Suppressor macrophage treated with lipopolysaccharide for 4 hours (primary cell): ENCODE data around the gene GNG7.
A peak's percentile ranks its signal among the peaks of the same experiment; 100 is the strongest.
"Not testable (repeated sequence)": the region's sequence is repeated elsewhere in the genome, so short reads cannot be mapped to it uniquely, and the experiment has no call there.

Experiments
- DNase-seq: peaks from one replicate; pipeline ENCODE4 v3.0.0-alpha.2; 2020

Gene GNG7

DNA sequence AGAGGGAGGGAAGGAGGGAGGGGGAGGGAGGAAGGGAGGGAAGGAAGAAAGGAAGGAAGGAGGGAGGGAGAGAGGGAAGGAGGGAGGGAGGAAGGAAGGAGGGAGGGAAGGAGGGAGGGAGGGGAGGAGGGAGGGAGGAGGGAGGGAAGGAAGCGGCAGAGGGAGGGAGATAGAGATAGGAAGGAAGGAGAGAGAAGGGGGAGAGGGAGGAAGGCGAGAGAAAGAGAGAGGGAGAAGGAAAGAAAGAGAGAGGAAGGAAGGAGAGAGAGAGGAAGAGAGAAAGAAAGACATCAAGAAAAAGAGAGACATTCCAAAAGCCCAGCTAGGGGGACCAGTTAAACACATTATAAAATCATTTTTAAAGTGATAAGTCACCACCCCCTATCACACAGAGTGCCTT is 62.5 kb downstream of the GNG7 start:
- DNase-seq, result no peak

DNA sequence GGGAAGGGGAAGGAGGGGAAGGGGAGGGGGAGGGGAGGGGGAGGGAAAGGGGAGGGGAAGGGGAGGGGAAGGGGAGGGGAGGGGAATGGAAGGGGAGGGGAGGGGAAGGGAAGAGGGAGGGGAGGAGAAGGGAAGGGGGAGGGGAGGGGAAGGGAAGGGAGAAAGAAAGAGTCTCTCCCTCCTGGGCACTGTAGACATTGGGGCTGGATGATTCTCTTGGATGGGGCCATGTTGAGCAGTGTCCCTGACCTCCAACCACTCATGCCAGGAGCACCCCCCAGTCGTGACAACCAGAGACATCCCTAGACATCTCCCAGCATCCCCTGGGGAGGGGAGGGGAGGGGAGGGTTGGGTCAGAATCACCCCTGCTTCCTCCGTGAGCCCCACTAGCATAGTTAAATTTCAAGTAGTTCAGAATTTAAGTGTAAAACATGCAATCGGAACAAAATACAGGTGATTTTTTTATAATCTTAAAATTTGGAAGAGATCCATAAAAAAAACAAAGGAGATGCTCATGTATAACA is 64.0 kb downstream of the GNG7 start:
- DNase-seq, result no peak

DNA sequence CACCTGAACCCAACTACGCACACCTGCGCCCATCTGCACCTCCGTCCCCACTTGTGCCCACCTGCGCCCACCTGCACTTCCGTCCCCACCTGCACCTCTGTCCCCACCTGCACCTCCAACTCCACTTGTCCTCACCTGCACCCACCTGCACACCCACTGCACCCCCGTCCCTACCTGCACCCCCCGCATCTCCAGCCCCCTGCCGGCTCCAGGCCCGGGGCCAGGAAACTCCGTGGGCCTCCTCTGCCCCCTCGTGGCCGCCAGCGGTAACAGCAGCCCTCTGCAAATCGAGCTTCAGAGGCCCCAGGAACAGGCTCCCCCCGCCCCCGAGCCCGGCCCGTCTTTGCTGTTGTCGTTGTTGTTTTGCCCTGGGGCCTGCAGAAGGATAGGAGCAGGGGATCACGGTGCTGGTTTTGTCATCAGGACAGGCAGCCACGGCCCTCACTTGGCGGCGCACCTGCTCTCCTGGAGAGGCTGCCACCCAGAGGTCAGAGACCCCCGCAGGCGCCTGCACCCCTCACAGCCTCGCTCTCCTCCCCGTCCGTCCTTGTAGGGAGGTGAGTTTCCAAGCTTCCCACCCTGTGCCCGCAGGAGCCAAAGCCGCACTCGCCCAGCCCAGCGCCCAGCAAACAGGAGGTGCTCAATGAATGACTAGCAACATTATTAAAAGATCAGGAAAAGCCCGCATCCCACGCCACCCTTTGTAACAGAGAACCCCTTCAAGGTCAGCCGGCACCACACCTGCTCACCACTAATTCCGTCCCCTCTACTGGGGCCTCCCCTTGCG is 65.4 kb downstream of the GNG7 start:
- peak; percentile 72 for DNase-seq

DNA sequence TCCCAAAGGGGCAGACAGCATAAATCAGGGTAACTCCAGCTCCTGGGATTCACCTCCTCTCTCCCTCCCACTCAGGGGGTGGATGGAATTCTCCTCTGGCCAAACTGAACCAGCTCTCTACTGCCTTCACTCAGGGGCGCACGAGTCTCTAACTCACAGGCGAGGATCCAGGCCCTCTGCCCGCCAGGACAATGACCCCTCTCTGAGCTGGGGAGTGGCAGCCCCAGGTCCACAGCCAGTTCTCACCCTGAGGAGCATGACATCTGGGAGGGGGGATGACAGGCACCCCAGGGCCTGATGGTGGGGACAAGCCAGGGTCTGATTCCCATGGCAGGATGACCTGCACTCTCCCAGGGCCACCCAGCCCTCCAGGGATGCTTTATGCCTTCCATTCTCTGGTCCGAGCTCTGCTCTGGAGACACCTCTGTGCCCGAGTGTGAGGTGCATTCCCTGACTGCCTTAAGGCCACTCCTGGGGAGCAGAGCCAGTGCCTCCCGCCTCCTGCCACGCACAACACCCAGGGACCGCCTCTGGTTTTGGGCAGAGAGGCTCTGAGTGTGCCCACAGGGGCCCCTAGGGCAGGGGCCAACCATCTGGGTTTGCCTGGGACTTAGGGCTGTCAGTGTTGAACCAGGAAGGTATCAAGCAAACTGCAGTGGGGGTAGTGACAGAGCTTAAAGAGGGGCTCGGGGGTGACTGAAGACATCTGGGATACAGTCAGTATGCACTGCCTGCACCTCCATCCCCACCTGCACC is 66.2 kb downstream of the GNG7 start:
- no peak for DNase-seq

DNA sequence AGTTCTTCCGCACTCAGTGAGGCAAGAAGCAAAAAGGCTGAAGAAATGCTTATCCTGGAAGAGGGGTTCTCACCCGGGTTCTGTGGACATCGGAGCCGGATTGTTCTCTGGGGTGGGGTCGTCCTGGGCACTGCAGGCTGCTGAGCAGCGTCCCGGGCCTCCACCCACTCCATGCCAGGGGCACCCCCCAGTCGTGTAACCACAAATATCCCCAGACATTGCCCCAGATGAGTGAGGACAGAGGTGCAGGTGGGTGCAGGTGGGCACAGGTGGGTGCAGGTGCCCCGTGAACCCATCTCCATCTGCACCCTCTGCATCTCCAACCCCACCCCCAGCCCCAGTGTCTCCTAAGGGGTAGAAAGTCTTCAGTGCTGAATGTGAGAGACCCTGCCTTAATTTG is 67.5 kb downstream of the GNG7 start:
- no peak for DNase-seq

DNA sequence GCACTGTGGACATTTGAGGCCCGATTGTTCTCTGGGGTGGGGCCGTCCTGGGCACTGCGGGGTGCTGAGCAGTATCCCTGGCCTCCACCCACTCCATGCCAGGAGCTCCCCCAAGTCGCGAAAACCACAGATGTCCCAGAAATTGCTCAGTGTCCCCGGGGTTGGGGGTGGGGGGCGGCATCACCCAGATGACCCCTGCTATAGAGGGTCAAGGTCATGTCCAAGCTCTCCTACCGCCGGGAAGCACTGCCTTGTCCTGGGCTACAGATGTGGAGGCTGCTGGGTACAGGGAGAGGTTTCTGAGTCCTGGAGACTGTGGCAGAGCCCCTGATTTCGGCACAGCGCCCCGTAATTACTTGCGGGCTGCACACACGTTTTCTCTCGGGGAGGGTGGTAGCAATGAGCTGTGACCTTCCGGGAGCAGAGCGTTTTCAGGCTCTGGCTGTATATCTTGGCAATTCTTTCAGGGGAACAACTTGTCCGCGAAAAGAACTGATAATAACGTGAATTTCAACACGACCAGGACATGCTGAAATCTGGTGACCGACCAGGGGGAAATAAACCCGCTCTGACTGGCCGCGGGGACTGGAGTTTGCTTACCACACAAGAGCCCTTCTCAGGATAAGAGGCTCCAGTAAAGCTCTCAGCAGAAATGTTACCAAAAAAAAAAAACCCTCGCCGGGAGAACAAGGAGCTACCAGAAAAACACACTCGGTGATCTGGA is 68.1 kb downstream of the GNG7 start:
- peak; percentile 67 for DNase-seq

DNA sequence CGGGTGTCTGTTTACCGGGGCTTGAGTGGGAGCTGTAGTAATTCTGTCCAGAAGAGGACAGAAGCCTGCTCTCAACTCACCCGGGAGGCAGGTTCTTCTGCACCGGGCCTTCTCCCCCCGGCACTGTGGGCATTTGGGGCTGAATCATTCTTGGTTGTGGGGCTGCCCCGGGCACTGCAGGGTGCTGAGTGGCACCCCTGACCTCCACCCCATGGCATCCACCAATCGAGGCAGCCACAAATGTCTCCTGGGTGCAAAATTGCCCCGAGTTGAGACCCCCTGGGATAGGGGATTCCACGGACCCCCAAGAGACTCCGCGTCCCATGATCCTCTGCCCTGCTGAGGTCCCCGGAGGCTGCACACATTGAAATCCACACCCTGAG is 68.8 kb downstream of the GNG7 start:
- no peak for DNase-seq

DNA sequence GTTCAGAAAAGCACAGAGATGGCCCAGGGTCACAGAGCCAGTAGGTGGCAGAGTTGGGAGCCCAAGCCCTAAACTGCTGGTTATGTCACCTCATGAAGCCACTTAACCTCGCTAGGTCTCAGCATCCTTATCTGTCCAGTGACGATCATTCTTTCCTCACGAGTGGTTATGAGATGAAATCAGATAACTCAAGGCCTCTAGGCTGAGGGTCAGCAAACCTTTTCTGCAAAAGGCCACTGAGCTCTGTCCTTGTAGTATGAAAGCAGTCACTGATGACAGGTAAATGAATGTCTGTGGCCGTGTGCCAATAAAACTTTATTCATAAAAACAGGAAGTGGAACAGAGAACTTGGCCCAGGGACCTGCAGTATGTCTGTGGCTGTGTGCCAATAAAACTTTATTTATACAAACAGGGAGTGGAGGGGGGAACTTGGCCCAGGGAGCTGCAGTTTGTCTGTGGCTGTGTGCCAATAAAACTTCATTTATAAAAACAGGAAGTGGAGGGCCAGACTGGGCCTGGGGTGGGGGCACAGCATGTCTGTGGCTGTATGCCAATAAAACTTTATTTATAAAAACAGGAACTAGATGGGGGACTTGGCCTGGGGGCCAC is 71.2 kb downstream of the GNG7 start:
- peak; percentile 69 for DNase-seq

DNA sequence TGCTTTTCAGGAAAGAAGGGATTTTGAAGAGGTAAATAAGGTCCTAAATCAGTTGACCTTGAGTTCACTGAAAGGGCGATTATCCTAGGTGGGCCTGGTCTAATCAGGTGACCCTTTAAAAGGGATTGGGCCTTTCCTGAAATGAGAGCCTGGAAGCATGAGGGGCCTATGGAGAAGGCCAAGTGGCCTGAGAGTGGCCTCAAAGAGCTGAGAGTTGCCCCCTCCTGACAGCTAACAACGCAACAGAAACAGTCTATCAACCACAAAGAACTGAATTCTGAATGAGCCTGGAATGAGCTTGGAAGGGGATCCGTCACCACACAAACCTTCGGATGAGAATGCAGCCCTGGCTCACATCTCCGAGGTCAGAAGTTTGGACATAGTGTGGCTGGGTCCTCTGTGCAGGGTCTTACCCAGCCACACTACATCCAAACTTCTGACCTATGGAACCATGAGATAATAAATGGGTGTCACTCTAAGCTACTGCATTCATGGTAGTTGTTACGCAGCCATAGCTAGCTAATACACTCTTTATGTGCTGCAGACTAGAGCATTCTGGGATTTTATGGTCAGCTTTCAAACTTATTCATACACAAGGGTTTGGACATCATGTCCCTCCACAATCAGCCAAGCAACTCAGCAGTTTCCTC is 72.0 kb downstream of the GNG7 start:
- DNase-seq, result no peak

DNA sequence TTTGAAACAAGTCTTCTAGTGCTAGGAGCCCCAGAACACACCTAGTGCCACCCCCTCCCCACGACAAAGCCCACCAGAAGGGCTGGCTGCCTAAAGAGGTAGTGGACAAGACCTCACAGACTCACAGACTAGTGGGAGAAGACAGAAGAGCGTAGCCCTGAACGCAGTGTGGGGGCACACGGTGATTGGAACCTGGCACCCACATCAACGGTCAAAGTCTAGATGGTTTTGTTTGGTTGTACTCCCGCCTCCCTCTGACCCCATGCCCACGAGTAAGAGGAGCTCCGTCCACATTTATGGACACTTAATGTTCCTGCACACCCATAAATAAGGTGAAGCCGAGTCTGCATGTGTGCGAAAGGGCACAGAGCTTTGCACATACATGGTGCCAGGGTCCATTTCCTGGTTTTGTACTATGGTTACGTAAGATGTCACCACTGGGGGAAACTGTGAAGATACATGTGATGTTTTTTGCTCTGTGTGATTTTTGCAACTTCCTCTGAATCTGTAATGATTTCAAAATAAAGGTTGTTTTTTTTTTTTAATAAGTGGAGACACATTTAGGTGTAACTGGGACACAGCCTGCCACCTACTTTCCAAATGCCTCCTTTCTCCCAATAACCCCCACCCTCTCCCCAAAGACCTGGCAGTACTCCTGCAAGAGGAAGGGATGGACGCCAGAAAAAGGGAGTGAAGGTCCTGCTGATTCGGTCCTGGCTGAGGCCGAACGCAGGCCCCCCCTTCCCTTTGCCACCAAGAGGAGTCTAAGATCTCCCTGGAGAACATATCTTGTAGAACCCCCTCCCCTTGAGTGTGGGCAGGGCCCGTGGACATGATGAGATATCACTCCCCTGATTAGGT is 72.8 kb downstream of the GNG7 start:
- peak; percentile 92 for DNase-seq

DNA sequence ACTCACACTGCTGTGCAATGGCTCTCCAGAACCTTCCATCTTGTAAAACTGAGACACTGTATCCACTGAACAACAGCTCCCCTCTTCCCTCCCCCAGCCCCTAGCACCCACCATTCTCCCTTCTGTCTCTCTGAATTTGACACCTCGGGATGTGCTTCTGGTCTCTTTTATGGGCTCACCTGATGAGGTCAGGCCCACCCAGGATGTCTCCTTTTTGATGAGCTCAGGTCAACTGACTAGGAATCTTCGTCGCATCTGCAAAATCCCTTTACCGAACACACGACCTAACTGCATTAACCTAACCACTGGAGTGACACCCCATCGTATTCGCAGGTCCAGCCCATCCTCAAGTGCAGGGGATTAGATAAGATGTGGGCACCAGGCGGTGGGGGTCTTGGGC is 73.9 kb downstream of the GNG7 start:
- DNase-seq, result no peak

DNA sequence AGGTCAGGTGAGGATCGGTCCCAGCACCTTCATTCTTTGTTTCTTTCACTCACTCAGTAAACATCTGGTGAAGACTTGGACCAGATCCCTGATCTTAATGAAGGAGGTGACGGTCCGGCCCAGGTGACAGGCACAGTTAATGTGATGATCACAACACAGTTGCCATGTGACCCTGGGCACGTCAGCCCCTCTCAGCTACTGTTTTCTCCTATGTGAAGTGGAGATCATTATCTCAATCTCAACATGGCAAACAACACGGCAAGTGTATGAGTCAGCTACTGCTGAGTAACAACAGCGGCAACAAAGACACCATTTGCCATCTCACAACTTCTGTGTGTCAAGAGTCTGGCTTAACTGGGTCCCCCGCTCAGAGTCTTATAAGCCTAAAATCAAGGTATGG is 74.6 kb downstream of the GNG7 start:
- DNase-seq, result peak; percentile 45

DNA sequence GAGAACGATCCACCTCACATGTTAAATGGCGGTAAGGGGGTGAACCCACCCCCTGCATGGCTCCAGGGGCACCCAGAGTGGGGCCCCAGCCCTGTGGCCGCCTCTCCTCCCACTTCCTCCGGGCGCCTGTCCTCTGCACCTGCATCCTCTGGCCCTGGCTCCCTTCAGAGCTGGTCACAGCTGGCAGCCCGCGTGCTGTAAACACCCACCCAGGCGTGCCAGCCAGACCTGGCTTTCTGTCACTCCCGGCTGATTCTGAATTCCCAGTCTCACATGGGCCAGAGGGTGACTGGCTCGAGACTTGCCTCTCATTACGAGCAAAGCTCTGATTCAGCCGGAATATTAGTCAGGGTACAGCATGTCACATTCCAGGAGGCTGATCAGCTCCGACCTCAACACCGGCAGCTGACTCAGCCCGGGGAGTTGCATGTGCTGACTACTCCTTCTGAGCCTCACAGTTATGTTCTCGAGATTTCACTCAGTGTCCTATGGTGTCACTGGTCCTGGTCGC is 75.1 kb downstream of the GNG7 start:
- peak; percentile 97 for DNase-seq

DNA sequence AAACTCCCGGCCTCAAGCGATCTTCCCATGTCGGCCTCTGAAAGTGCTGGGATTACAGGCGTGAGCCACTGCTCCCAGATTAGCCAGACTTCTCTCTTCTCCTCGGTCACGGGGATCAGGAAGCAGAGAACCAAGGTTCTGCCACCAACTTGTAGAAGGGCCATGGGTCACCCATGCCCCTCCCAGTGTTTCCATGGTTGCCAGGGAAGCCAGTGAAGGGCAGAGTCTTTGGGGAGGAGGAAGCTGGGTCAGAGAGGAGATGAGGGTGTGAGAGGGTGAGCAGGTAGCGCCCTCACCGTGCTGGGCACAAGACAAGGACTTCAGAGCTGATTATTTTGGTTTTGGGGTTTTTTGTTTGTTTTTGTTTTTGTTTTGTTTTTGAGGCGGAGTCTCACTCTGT is 77.1 kb downstream of the GNG7 start:
- DNase-seq, result peak; percentile 80

DNA sequence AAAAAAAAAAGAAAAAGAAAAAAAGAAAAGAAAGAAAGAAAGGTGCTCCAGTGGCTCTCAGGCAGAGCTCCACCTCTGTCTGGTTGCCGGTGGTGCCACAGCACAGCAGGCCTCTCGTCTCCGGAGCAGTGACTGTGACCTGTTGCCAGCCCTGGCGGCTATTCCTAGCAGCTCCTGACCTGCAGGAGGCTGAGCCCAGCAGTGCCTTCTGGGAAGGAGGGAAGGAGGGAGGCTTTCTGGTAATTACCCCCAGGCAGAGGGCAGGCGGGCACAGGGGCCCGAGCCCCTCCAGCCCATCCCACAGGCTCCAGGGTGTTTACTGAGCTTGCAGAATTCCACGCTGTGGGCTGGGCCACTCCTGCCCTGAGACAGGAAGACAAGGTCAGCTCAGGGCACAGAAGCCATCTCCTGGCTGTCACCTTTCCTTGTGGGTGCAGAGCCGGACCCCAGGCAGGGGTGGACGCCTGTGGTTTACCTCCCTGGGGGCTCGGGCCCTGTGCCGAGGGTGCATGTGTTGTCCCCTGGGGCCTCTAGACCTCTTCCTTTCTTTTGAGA is 77.9 kb downstream of the GNG7 start:
- no peak for DNase-seq

DNA sequence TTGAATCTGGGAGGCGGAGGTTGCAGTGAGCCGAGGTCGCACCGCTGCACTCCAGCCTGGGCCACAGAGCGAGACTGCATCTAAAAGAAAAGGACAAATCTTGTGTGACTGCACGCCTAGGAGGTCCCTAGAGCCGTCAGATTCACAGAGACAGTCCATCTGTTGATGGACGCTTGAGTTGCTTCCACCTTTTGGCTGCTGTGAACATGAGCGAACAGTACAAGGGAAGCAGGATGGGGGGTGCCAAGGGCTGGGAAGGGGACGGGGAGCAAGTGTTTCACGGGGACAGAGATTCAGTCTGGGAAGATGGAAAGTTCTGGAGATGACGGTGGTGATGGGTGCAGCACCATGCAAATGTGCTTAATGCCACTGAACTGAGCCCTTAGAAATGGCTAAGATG is 78.7 kb downstream of the GNG7 start:
- DNase-seq, result no peak

DNA sequence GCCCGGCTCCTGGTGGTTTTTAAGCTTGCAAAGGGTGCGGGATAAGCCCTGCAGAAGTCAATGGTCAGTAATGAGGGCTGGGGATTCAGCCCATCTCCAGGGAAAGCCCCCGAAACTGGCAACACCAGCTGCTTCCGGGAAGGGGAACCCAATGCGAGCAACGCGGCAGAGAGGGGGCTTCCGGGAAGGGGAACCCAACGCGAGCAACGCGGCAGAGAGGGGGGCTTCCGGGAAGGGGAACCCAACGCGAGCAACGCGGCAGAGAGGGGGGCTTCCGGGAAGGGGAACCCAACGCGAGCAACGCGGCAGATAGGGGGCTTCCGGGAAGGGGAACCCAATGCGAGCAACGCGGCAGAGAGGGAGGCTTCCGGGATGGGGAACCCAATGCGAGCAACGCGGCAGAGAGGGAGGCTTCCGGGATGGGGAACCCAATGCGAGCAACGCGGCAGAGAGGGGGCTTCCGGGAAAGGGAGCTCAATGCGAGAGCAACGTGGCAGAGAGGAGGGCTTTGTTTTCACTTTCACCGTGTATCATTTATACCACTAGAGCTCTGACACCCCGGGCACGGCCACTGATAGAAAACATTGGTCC is 80.0 kb downstream of the GNG7 start:
- not testable (repeated sequence) for DNase-seq

DNA sequence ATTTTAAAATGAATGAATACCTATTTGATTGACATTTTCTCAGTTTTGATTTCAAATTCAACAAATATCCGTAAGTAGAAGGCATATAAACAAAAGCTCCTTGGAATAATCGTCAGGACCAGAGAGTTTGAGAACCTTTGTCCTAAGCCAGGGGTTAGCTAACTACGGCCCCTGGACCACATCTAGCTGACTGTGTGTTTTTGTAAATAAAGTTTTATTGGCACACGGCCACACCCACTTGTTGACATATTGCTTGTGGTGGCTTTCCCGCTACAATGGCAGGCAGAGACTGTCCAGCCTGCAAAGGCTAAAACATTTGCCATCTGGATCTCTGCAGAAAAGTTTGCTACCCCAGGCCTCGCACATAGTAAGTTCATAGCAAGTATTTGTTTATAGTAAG is 83.4 kb downstream of the GNG7 start:
- DNase-seq, result peak; percentile 53

DNA sequence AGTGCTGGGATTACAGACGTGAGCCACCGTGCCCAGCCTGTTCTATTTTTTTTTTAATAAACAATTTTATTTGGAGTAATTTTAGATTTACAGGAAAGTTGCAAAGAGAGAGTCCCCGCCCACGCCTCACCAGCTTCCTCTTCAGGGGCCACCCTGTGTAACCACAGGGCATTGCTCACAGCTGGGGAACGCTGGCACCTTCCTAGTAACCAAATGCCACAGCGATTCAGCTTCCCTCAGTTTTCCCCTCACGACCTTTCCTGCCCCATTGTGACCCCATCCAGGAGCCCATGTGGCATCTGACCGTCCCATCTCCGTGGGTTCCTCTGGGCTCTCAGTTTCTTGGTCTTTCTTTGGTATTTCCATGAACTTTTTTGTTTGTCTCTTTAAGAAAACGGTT is 83.9 kb downstream of the GNG7 start:
- DNase-seq, result peak; percentile 98

DNA sequence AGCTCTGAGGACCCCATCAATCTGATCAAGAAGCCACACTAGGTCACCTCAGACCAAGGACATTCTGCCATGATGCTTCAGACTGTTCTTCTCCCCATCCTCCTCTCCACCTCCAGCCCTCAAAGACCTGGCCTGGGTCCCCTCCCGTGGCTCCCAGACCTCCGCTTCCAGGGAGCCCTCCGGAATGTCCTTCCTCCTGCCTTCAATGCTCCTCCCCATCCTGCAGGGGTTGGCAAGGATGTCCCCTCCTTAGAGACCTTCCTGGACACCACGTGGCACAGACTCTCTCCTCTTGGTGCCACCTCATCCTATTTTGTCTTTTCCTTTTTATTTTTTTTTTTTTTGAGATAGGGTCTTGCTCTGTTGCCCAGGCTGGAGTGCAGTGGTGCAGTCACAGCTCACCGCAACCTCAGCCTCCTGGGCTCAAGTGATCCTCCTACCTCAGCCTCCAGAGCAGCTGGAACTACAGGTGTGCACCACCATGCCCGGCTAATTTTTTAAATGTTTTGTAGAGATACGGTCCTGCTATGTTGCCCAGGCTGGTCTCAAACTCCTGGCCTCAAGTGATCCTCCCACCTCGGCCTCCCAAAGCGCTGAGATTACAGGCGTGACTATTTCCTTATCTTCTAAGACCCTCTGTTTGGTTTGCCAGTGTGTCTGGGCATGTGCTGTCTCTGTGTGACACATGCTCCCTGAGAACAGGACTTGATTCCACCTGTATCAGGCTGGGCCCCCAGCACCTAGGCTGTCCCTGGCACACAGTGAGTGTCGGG is 84.9 kb downstream of the GNG7 start:
- no peak for DNase-seq
